Right renal pelvis (tissue), 4 donors: ENCODE results near the gene SLC25A44. TPM values are rescaled to one million over a fixed set of nuclear protein-coding genes. Genes with fewer than 3 reads are reported as not detected.
A peak's percentile ranks its signal among the peaks of the same experiment; 100 is the strongest.

ENCODE experiments used
- DNase-seq, 4 donors: peaks; one replicate each; pipeline ENCODE4 v3.0.0-alpha.2; 2013; ENCODE audit warnings: low read depth in 4 of 4, low spot score in 3 of 4, missing footprints in 1 of 4
- polyA plus RNA-seq, 4 donors: library from polyadenylated mRNA; unstranded; fragments of 120-200 nt; gene quantifications; one replicate each; pipeline ENCODE4 v1.2.1, GENCODE V29; 2013; ENCODE audit not compliant: insufficient read length in 4 of 4

Gene SLC25A44
- polyA plus RNA-seq, 4 donors = 26.9 to 32.7 (median 30.7) TPM

- no peak for DNase-seq
These were observed 38.4 kb downstream of the SLC25A44 start for GRCh38 chr1:156232201-156232894.

- DNase-seq = no peak
These were observed 39.7 kb downstream of the SLC25A44 start for GRCh38 chr1:156233426-156234127.

DNA sequence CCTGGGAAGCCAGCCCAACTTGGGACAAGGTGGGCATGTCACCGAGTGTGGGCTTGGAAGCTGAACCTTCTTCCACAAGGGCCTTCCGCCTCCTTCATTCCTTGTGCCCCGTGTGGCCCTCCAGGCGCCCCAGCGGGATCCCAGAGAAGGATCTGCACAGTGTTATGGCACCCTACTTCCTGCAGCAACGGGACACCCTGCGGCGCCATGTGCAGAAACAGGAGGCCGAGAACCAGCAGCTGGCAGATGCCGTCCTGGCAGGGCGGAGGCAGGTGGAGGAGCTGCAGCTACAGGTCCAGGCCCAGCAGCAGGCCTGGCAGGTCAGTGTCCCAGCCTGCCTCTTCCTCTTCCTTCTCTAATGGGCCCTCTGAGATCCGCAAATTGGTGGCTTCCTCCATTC is 42.3 kb downstream of the SLC25A44 start:
- no peak for DNase-seq

GRCh38 chr1:156238248-156238647 is 44.3 kb downstream of the SLC25A44 start:
- no peak for DNase-seq

GRCh38 chr1:156241311-156241811 is 47.5 kb downstream of the SLC25A44 start:
- DNase-seq = no peak

DNA sequence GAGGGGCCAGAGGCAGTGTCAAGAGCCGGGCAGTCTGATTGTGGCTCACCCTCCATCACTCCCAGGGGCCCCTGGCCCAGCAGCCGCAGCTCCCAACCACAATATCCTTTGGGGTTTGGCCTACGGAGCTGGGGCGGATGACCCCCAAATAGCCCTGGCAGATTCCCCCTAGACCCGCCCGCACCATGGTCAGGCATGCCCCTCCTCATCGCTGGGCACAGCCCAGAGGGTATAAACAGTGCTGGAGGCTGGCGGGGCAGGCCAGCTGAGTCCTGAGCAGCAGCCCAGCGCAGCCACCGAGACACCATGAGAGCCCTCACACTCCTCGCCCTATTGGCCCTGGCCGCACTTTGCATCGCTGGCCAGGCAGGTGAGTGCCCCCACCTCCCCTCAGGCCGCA is 48.0 kb downstream of the SLC25A44 start, which contains the start of gene BGLAP:
Gene BGLAP, plus strand, starts transcription at position 259 of the 400 bp plus-strand sequence. Its CDS starts 48 bp downstream, at position 307.
- no peak for DNase-seq

DNA sequence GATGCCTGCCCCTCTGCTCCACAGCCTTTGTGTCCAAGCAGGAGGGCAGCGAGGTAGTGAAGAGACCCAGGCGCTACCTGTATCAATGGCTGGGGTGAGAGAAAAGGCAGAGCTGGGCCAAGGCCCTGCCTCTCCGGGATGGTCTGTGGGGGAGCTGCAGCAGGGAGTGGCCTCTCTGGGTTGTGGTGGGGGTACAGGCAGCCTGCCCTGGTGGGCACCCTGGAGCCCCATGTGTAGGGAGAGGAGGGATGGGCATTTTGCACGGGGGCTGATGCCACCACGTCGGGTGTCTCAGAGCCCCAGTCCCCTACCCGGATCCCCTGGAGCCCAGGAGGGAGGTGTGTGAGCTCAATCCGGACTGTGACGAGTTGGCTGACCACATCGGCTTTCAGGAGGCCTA is 48.8 kb downstream of the SLC25A44 start:
- DNase-seq = no peak

DNA sequence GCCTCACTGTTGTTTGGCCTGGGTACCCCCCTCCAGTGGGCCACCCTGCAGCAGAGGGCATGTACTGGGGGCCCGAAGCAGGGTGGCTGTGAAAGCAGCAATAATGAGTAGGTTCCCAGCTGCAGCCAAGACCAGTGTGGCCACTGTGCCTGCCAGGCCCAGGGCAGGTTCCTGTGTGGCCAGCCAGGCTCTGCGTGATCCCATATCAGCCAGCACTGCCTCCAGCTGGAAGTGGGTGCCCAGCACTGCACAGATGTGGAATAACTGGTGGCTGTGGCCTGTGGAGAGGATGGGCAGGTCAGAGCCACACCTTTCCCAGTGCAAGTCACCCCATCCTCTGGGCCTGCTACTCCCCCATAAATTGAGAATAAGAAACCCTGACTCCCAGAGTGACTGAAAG is 50.2 kb downstream of the SLC25A44 start:
- no peak for DNase-seq

- no peak for DNase-seq
These were observed 50.8 kb downstream of the SLC25A44 start for GRCh38 chr1:156244712-156245111.

- DNase-seq = peak in 1 of 4 donors; percentile 22
These were observed 51.7 kb downstream of the SLC25A44 start for GRCh38 chr1:156245451-156246232.

DNA sequence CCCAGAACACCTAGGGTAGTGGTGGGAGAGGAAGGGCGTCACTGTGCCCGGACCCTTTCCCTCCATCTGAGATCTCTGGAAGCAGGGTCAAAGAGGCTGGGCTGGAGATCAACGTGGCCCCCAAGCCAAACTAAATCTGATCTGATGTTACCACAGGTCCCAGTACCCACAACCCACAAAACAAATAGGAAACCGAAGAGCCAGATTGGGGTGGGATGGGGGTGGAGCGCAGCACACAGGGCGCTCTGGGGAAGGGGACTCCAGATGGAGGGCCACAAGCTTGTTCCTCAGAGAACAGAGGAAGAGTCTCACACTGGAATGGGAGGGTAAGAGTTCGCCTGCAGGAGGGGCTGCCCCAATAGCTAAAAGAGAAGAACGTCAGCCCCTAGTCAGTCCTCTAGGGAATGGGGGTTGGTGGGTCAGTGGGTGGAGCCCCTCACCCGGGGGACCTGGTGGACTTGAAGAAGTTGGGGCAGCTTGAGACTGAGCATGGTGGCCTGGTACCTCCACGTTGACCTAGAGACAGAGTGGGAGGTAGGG is 52.4 kb downstream of the SLC25A44 start:
- no peak for DNase-seq

DNA sequence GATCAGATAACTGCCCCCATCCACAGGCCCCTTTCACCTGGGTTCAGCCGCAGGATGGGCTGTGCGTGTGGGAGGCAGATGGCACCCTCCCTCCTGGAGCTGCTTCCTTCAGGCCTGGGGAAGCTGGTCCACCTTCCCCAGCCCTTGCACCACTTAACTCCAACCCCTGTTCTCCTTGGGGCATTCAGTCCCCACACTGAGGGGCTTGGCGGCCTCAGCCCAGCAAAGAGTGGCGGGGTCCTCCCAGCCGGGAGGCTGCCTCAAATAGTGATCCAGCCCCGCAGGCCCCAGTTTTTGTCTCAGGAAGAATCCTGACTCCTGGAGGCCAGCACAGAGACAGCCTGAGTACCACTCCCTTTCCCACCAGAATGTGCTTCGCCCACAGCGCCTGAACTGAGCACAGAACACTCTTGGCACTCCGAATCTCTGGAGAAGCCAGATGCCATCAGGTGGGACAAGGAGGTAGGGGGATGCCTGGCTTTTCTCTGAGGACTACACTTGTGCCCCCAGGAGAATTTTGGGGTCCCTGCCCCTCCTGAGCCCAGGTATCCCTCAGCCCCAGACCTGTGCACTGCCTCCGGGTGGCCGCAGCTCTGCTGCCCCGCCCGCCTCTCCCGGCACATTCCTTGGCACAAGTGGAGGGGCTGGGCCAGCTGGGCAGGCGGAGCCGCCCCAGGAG is 53.0 kb downstream of the SLC25A44 start:
- DNase-seq = no peak

GRCh38 chr1:156247460-156248322 is 53.8 kb downstream of the SLC25A44 start, which contains the start of gene PAQR6:
Gene PAQR6, minus strand, starts transcription at chr1:156248056. Its CDS starts 1,325 bp downstream, at chr1:156246731.
- no peak for DNase-seq

DNA sequence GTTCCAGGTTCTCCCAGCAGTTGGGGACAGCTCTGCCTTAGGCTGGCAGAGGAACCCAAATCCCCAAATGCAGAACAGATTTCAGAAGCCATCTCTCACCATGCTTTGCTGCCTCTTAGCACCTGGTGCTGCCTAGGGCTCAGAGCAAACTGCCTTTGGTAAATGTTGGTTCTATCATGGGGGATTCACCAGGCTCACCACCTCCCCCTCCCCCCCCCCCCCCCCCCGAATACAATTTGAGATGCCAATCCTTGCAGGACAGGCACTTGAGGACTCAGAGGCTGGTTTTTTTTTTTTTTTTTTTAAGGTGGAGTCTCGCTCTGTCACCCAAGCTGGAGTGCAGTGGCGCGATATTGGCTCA is 54.4 kb downstream of the SLC25A44 start:
- no peak for DNase-seq

GRCh38 chr1:156249593-156249992 is 55.7 kb downstream of the SLC25A44 start:
- DNase-seq = no peak

- DNase-seq = no peak
These were observed 57.6 kb downstream of the SLC25A44 start for GRCh38 chr1:156251527-156251926.

GRCh38 chr1:156253634-156254033 is 59.7 kb downstream of the SLC25A44 start:
- no peak for DNase-seq

DNA sequence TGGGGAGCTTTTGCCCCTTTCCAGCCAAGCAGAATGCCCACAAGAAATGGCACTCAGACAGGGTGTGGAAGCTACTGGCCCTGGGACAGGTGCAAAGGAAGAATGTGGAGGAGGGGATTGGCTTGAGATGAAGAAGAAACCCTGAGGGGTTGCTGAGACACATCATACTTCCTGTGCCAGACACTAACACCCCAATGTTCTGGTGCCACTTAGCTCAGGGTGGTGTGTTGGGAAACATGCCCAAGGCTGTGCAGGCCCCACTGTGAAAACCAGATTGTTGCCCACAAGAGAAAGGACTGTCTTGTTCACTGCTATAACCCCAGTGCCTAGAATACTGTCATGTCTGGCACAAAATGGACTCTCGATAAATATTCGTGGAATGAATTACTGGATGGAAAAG is 63.8 kb downstream of the SLC25A44 start:
- no peak for DNase-seq

DNA sequence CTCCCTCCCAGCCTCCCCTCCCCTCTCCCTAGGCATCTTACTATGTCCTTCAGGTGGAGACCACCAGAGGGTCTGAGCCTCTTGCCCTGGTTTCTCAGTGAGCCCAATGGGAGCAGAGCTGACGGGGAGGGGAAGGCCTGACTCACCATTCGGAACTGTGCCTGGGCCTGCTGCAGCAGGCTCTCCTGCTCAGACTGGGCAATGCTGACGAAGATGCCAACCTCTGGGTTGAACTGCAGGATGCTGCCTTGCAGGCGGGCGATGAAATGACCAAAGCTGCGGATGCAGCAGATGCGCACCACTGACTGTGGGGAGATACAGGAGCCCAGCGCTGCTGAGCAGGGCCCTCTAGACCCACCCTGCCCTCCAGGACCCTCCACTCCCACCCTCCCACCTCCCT is 65.0 kb downstream of the SLC25A44 start:
- DNase-seq = no peak
